A549 (cell line): Measurements from ENCODE around the gene CDC42SE2. TPM values are rescaled to one million over a fixed set of nuclear protein-coding genes. Genes with fewer than 3 reads are reported as not detected.

ENCODE experiments used
- ATAC-seq, 2 experiments: fragments of 200-7000 bp in 1 of 2; fragments of >200 bp in 1 of 2; cut with Nextera tagmentation in 1 of 2; cut with Tn5 transposase in 1 of 2; 3 replicates each; pipeline versions ENCODE4 v1.8.0 to v1.9.1; 2018 to 2020; ENCODE audit warnings: mild to moderate bottlenecking in 1 of 2, moderate library complexity in 1 of 2
- CTCF ChIA-PET: fragments of 300-600 bp; sonication (Branson Sonifier 250); formaldehyde crosslinking; extraction: SDS; loops from one replicate; lab custom pipeline; 2021; ENCODE audit warnings: antibody characterized with exemption, inconsistent platforms; lab: Yijun Ruan, JAX
- POLR2A ChIA-PET: fragments of 350-600 bp; formaldehyde crosslinking; extraction: SDS; loops from one replicate; lab custom pipeline; 2021; ENCODE audit warnings: antibody characterized with exemption, inconsistent platforms; lab: Yijun Ruan, JAX
- DNase-seq, 2 experiments: peaks; one replicate each; pipeline versions ENCODE4 v3.0.0 to v3.0.0-alpha.2; 2011 to 2016; ENCODE audit warnings: low read depth in 1 of 2, low spot score in 1 of 2
- FAIRE-seq: peaks from 2 replicates; lab custom pipeline; 2011; peaks lifted over from hg19 to GRCh38; lab: Jason Lieb, UNC
- H3K27ac ChIP-seq, 2 experiments: fragments of >200 bp; sonication (Bioruptor Twin); formaldehyde crosslinking; 3 replicates each; pipeline ENCODE4 v1.5.1; 2016 to 2017
- H3K4me1 ChIP-seq: fragments of >200 bp; sonication (Bioruptor Twin); formaldehyde crosslinking; 3 replicates; pipeline ENCODE4 v1.6.1; 2016
- H3K4me2 ChIP-seq: fragments of >200 bp; sonication (Bioruptor Twin); formaldehyde crosslinking; 3 replicates; pipeline ENCODE4 v1.6.1; 2016
- H3K4me3 ChIP-seq: fragments of >200 bp; sonication (Bioruptor Twin); formaldehyde crosslinking; 3 replicates; pipeline ENCODE4 v1.5.1; 2016
- H3K9me3 ChIP-seq: fragments of >200 bp; sonication (Bioruptor Twin); formaldehyde crosslinking; 3 replicates; pipeline ENCODE4 v1.6.1; 2016
- ATOH8 ChIP-seq: fragments of 250-450 bp; sonication (Bioruptor Pico); IDR thresholded peaks from 2 replicates; pipeline ENCODE4 v1.5.0; 2020; ENCODE audit warnings: low read depth, mild to moderate bottlenecking, moderate library complexity
- BHLHE40 ChIP-seq: IDR thresholded peaks from 2 replicates; pipeline ENCODE4 v1.6.1; 2012; ENCODE audit warnings: low read depth, low read length, inconsistent platforms
- CEBPB ChIP-seq, 2 experiments: fragments of >200 bp in 1 of 2; sonication (Bioruptor Twin) in 1 of 2; formaldehyde crosslinking in 1 of 2; IDR thresholded peaks; 2 replicates each; pipeline ENCODE4 v1.6.1; 2012 to 2016
- CHD4 ChIP-seq: fragments of 200-600 bp; sonication (generic); IDR thresholded peaks from 2 replicates; pipeline ENCODE4 v1.6.1; 2016; ENCODE audit warnings: antibody characterized with exemption, mild to moderate bottlenecking, borderline replicate concordance
- EHMT2 ChIP-seq: fragments of 200-600 bp; sonication (generic); IDR thresholded peaks from 2 replicates; pipeline ENCODE4 v1.6.1; 2016; ENCODE audit warnings: antibody characterized with exemption, low read depth, mild to moderate bottlenecking, moderate library complexity
- ELK1 ChIP-seq: fragments of 150-350 bp; IDR thresholded peaks from 2 replicates; pipeline ENCODE4 v1.6.1; 2014; ENCODE audit warnings: low read depth, mild to moderate bottlenecking, low read length
- ESRRA ChIP-seq: fragments of 150-350 bp; IDR thresholded peaks from 2 replicates; pipeline ENCODE4 v1.6.1; 2014; ENCODE audit warnings: mild to moderate bottlenecking, low read length, borderline replicate concordance
- HDAC2 ChIP-seq: fragments of 200-600 bp; sonication (generic); IDR thresholded peaks from 2 replicates; pipeline ENCODE4 v1.6.1; 2016
- HES2 ChIP-seq: fragments of >200 bp; sonication (Bioruptor Twin); formaldehyde crosslinking; IDR thresholded peaks from 2 replicates; pipeline ENCODE4 v1.6.1; 2016
- HOXA7 ChIP-seq: fragments of 250-450 bp; sonication (Bioruptor Pico); IDR thresholded peaks from 2 replicates; pipeline ENCODE4 v1.5.0; 2020; ENCODE audit warnings: mild to moderate bottlenecking, moderate library complexity
- JUN ChIP-seq, 2 experiments: fragments of >200 bp; sonication (Bioruptor Twin); formaldehyde crosslinking; IDR thresholded peaks; 2 replicates in 1 of 2; 3 replicates in 1 of 2; pipeline ENCODE4 v1.6.1; 2016 to 2017
- JUNB ChIP-seq: fragments of >200 bp; sonication (Bioruptor Twin); formaldehyde crosslinking; IDR thresholded peaks from 2 replicates; pipeline ENCODE4 v1.6.1; 2016
- NFE2L2 ChIP-seq: fragments of 150-350 bp; conservative IDR thresholded peaks from 2 replicates; pipeline ENCODE4 v1.6.1; 2014; ENCODE audit warnings: low read length
- NPAS2 ChIP-seq: fragments of 250-450 bp; sonication (Bioruptor Pico); IDR thresholded peaks from 2 replicates; pipeline ENCODE4 v1.8.0; 2022; ENCODE audit warnings: mild to moderate bottlenecking, moderate library complexity, borderline replicate concordance
- POLR2A ChIP-seq: IDR thresholded peaks from 2 replicates; pipeline ENCODE4 v1.6.1; 2012; ENCODE audit warnings: mild to moderate bottlenecking, low read length
- RAD21 ChIP-seq, 2 experiments: fragments of >200 bp in 1 of 2; sonication (Bioruptor Twin) in 1 of 2; formaldehyde crosslinking in 1 of 2; IDR thresholded peaks in 1 of 2; conservative IDR thresholded peaks in 1 of 2; 2 replicates in 1 of 2; 3 replicates in 1 of 2; pipeline ENCODE4 v1.6.1; 2012 to 2018; ENCODE audit warnings: inconsistent platforms in 1 of 2
- REST ChIP-seq: fragments of 200-600 bp; sonication (generic); IDR thresholded peaks from 2 replicates; pipeline ENCODE4 v1.6.1; 2016; ENCODE audit warnings: antibody characterized with exemption, mild to moderate bottlenecking, moderate library complexity
- RFX5 ChIP-seq: fragments of 450-650 bp; IDR thresholded peaks from 2 replicates; pipeline ENCODE4 v1.7.1; 2014; ENCODE audit warnings: antibody characterized with exemption, mild to moderate bottlenecking, moderate library complexity
- RNF2 ChIP-seq: fragments of 200-600 bp; sonication (generic); IDR thresholded peaks from 2 replicates; pipeline ENCODE4 v1.6.1; 2016; ENCODE audit warnings: low read depth, mild to moderate bottlenecking, antibody characterized with exemption, moderate library complexity, borderline replicate concordance
- whole genome bisulfite sequencing: methylation state at CpG from one replicate; pipeline ENCODE4 v1.1.6; 2017; ENCODE audit errors: missing lambda C conversion rate; 5-methylcytosine and 5-hydroxymethylcytosine counted together
- polyA plus RNA-seq, 4 experiments: library from polyadenylated mRNA; depleted of rRNA in 3 of 4; stranded (reverse); fragments of >200 nt; fragmentation: RNase III in 1 of 4; extraction: RNeasy Plus Mini Kit Qiagen cat#74134 plus additional on column Dnase treatment in 1 of 4; gene quantifications; 2 replicates in 3 of 4; 3 replicates in 1 of 4; pipeline ENCODE4 v1.2.3, GENCODE V29; 2011 to 2017

The CDC42SE2 gene
- polyA plus RNA-seq, 2 of the 4 experiments (the other 2 are of a cell fraction): 25.8 to 66.4 TPM

GRCh38 chr5:131433109-131433508 lies 169.3 kb downstream of the CDC42SE2 start (continued):
- TF ChIP-seq BHLHE40 (no peak), RNF2 (no peak), RFX5 (no peak), REST (no peak), ESRRA (no peak), JUNB (no peak), HOXA7 (CRISPR knock-in tag) (no peak), RAD21 (conservative IDR thresholded peaks at IDR 0.05 in 1 of 2, IDR thresholded peaks at IDR 0.05 in 1 of 2) (no peak), NFE2L2 (no peak)
- TF ChIP-seq, all 56 proteins: peak for 0

- no peak overlapping the region for H3K4me3 ChIP-seq
- 84% methylated on average over 2 of the region's 2 CpGs for WGBS
- no peaks in the 10 kb centered on the region for H3K9me3 ChIP-seq
- no peak for ATAC-seq
- TF ChIP-seq POLR2A (no peak), CHD4 (no peak), HES2 (no peak), HDAC2 (no peak), ATOH8 (no peak), JUN (IDR thresholded peaks at IDR 0.05) (no peak), CEBPB (IDR thresholded peaks at IDR 0.05) (no peak), EHMT2 (no peak), NPAS2 (no peak), ELK1 (no peak), RFX5 (no peak), REST (no peak)
- FAIRE-seq: no peak
- no peaks in the 10 kb centered on the region for H3K4me1 ChIP-seq
- H3K4me2 ChIP-seq: no peak overlapping the region
- ChIA-PET POLR2A (no interaction called here), CTCF (interaction anchor here (2.0 to 2.5 kb wide), 2 partner anchors 13 to 626 kb away, joined by 6 to 10 read pairs; no protein-coding TSS in a partner anchor)
- DNase-seq: no peak
- no peak overlapping the region for H3K27ac ChIP-seq
Measured at GRCh38 chr5:131436081-131436480, 172.2 kb downstream of the CDC42SE2 start.
